Gastroesophageal sphincter (tissue), 4 donors: ENCODE data around the gene COL8A1. TPM values are rescaled to one million over a fixed set of nuclear protein-coding genes. Genes with fewer than 3 reads are reported as not detected.

Experiments
- ATAC-seq: fragments of 150-250 bp; one replicate; pipeline ENCODE4 v1.9.1; 2016; ENCODE audit warnings: mild to moderate bottlenecking, moderate library complexity
- H3K27ac ChIP-seq, 4 donors: fragments of 200-600 bp; sonication (generic) in 3 of 4; 1 replicate in 3 of 4; 2 replicates in 1 of 4; pipeline ENCODE4 v1.5.1; 2016 to 2019
- H3K27me3 ChIP-seq: fragments of 200-600 bp; sonication (generic); one replicate; pipeline ENCODE4 v1.5.1; 2019
- H3K36me3 ChIP-seq, 2 donors: fragments of 200-600 bp; sonication (generic); one replicate each; pipeline ENCODE4 v1.5.1; 2019; ENCODE audit warnings: control low read depth in 1 of 2
- H3K4me1 ChIP-seq, 3 donors: fragments of 200-600 bp; sonication (generic); 1 replicate in 2 of 3; 2 replicates in 1 of 3; pipeline ENCODE4 v1.5.1; 2016 to 2019; ENCODE audit warnings: control low read depth in 2 of 3
- H3K4me3 ChIP-seq, 2 donors: fragments of 200-600 bp; sonication (generic); one replicate each; pipeline ENCODE4 v1.5.1; 2019; ENCODE audit warnings: mild to moderate bottlenecking in 1 of 2, moderate library complexity in 1 of 2
- H3K9me3 ChIP-seq, 3 donors: fragments of 200-600 bp; sonication (generic); one replicate each; pipeline ENCODE4 v1.5.1; 2017 to 2019; ENCODE audit warnings: control low read depth in 2 of 3
- EP300 ChIP-seq: sonication (generic); formaldehyde crosslinking; IDR thresholded peaks from one replicate; pipeline ENCODE4 v1.6.1; 2017; ENCODE audit warnings: antibody characterized with exemption, mild to moderate bottlenecking
- POLR2A ChIP-seq, 2 donors: fragments of 450-650 bp; IDR thresholded peaks; one replicate each; pipeline ENCODE4 v1.6.1; 2017; ENCODE audit warnings: antibody characterized with exemption in 2 of 2, mild to moderate bottlenecking in 2 of 2, moderate library complexity in 1 of 2
- POLR2AphosphoS5 ChIP-seq: sonication (generic); formaldehyde crosslinking; IDR thresholded peaks from one replicate; pipeline ENCODE4 v1.6.1; 2017; ENCODE audit warnings: antibody characterized with exemption
- WGBS, 2 donors: methylation state at CpG; one replicate each; pipeline ENCODE4 v1.1.5; 2018; ENCODE audit warnings: low coverage in 1 of 2; 5-methylcytosine and 5-hydroxymethylcytosine counted together
- total RNA-seq, 4 donors: library from RNA; depleted of rRNA; stranded (reverse); fragments of >200 nt; gene quantifications; one replicate each; pipeline ENCODE4 v1.1.0, GENCODE V29; 2016
- TF ChIP-seq, protein P1 (sequence below), 4 experiments: fragments of 200-600 bp in 2 of 4; fragments of 450-650 bp in 2 of 4; sonication (generic) in 1 of 4; IDR thresholded peaks; one replicate each; pipeline ENCODE4 v1.5.1; 2017 to 2019; ENCODE audit warnings: antibody characterized with exemption in 4 of 4, mild to moderate bottlenecking in 2 of 4, moderate library complexity in 2 of 4

COL8A1 gene
- total RNA-seq, 4 donors from 2014 or later = 20.3 to 136 (median 80.1) TPM

DNA sequence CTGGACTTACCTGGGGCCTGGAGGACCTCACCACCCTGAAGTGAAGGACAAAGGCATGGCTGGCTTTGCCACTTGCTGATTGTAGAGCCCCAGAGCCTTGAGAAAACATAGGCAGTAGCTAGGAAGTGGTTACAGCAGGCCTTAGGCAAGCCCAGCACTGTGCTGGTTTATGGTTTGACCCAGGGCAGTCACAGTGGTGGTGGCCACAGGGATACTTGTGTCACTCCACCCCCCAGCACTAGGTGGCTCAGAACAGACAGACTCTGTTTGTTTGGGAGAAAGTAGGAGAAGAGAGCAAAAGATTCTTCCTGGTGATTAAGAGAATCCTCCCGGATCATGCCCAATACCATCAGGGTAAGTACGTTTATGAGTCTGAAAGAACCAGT is 13.2 kb upstream of the COL8A1 start:
- Histone ChIP-seq H3K4me3 (no peak overlapping the region), H3K27me3 (no peaks in the 10 kb centered on the region), H3K36me3 (no peaks in the 10 kb centered on the region), H3K27ac (no peak overlapping the region), H3K9me3 (no peaks in the 10 kb centered on the region), H3K4me1 (no peaks in the 10 kb centered on the region)
- 95% methylated on average over 2 of the region's 2 CpGs; no CpG with 5 or more reads in 1 of the 2 donors for WGBS, 2 donors
- TF ChIP-seq POLR2AphosphoS5 (no peak), EP300 (no peak), POLR2A (IDR thresholded peaks at IDR 0.05) (no peak)
- TF ChIP-seq, protein P1, sequence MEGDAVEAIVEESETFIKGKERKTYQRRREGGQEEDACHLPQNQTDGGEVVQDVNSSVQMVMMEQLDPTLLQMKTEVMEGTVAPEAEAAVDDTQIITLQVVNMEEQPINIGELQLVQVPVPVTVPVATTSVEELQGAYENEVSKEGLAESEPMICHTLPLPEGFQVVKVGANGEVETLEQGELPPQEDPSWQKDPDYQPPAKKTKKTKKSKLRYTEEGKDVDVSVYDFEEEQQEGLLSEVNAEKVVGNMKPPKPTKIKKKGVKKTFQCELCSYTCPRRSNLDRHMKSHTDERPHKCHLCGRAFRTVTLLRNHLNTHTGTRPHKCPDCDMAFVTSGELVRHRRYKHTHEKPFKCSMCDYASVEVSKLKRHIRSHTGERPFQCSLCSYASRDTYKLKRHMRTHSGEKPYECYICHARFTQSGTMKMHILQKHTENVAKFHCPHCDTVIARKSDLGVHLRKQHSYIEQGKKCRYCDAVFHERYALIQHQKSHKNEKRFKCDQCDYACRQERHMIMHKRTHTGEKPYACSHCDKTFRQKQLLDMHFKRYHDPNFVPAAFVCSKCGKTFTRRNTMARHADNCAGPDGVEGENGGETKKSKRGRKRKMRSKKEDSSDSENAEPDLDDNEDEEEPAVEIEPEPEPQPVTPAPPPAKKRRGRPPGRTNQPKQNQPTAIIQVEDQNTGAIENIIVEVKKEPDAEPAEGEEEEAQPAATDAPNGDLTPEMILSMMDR (IDR thresholded peaks at IDR 0.05) = no peak
- no peak for ATAC-seq

DNA sequence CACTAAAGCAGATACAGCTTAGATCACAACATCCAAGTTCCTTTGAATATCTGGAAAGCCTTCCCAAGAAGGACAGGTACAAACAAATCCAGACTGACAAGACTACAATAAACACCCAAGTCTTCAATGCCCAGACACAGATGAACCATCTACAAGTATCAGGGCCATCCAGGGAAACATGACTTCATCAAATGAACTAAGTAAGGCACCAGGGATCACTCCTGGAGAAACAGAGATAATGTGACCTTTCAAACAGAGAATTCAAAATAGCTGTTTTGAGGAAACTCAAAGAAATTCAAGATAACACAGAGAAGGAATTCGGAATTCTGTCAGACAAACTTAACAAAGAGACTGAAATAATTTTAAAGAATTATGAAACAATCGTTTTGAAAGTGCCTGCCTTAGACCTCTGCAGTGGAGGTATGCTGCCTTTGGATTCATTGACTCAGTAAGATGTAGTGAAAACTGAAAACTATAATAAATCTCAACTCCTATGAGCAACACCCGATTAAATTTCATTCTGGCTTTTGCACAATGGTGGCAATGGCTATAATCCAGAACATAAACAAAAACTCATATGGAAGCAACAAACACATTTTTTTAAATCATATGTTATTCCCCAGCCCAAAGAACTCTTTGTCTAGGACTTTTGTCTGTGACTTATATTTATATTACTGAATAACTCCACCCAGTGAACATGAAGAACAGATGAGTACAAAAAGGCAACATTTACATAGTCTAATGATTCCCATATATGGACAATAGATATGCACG is 12.6 kb upstream of the COL8A1 start:
- Histone ChIP-seq H3K9me3 (no peaks in the 10 kb centered on the region), H3K27me3 (no peaks in the 10 kb centered on the region), H3K4me3 (no peak overlapping the region), H3K36me3 (no peaks in the 10 kb centered on the region), H3K4me1 (no peaks in the 10 kb centered on the region), H3K27ac (no peak overlapping the region)
- ATAC-seq = no peak
- WGBS, 2 donors = 31 to 63% methylated on average over 4 of the region's 4 CpGs
- TF ChIP-seq POLR2AphosphoS5 = no peak
- no peak for TF ChIP-seq POLR2A (IDR thresholded peaks at IDR 0.05)
- TF ChIP-seq, protein P1 (IDR thresholded peaks at IDR 0.05) = no peak
- TF ChIP-seq EP300 = no peak

GRCh38 chr3:99626417-99626788 is 12.0 kb upstream of the COL8A1 start:
- no peak overlapping the region for H3K27ac ChIP-seq
- H3K4me1 ChIP-seq = no peaks in the 10 kb centered on the region
- no peak overlapping the region for H3K4me3 ChIP-seq
- 40 to 74% methylated on average over 1 of the region's 1 CpG for WGBS, 2 donors
- H3K9me3 ChIP-seq = no peaks in the 10 kb centered on the region
- no peaks in the 10 kb centered on the region for H3K27me3 ChIP-seq
- no peak for ATAC-seq
- H3K36me3 ChIP-seq = no peaks in the 10 kb centered on the region
- TF ChIP-seq, protein P1 (IDR thresholded peaks at IDR 0.05) = no peak
- no peak for TF ChIP-seq EP300
- TF ChIP-seq POLR2AphosphoS5 = no peak

- H3K27ac ChIP-seq = no peak overlapping the region
- no peaks in the 10 kb centered on the region for H3K9me3 ChIP-seq
- H3K4me3 ChIP-seq = no peak overlapping the region
- 62 to 97% methylated on average over 3 to 4 of the region's 4 CpGs for WGBS, 2 donors
- no peaks in the 10 kb centered on the region for H3K36me3 ChIP-seq
- H3K27me3 ChIP-seq = no peaks in the 10 kb centered on the region
- no peak for ATAC-seq
- no peaks in the 10 kb centered on the region for H3K4me1 ChIP-seq
- TF ChIP-seq POLR2AphosphoS5 (no peak), EP300 (no peak), POLR2A (IDR thresholded peaks at IDR 0.05) (no peak)
- TF ChIP-seq, protein P1 (IDR thresholded peaks at IDR 0.05) = no peak
These were observed 11.2 kb upstream of the COL8A1 start for GRCh38 chr3:99627062-99627826.
